Hepatocyte (in vitro differentiated cells): Measurements from ENCODE around the gene SBNO2.

Experiments used
- EZH2 ChIP-seq: fragments of 200-600 bp; sonication (generic); IDR thresholded peaks from 2 replicates; pipeline ENCODE4 v1.6.1; 2016; ENCODE audit warnings: antibody characterized with exemption, mild to moderate bottlenecking, borderline replicate concordance
- TF ChIP-seq, protein P1 (sequence below): fragments of 200-600 bp; sonication (generic); IDR thresholded peaks from 2 replicates; pipeline ENCODE4 v1.5.1; 2016; ENCODE audit warnings: antibody characterized with exemption, mild to moderate bottlenecking; ENCODE audit not compliant: poor library complexity

GRCh38 chr19:1136201-1136600, 37.9 kb downstream of the SBNO2 start:
- TF ChIP-seq, protein P1, sequence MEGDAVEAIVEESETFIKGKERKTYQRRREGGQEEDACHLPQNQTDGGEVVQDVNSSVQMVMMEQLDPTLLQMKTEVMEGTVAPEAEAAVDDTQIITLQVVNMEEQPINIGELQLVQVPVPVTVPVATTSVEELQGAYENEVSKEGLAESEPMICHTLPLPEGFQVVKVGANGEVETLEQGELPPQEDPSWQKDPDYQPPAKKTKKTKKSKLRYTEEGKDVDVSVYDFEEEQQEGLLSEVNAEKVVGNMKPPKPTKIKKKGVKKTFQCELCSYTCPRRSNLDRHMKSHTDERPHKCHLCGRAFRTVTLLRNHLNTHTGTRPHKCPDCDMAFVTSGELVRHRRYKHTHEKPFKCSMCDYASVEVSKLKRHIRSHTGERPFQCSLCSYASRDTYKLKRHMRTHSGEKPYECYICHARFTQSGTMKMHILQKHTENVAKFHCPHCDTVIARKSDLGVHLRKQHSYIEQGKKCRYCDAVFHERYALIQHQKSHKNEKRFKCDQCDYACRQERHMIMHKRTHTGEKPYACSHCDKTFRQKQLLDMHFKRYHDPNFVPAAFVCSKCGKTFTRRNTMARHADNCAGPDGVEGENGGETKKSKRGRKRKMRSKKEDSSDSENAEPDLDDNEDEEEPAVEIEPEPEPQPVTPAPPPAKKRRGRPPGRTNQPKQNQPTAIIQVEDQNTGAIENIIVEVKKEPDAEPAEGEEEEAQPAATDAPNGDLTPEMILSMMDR = no peak
- TF ChIP-seq EZH2 = no peak
